ENCODE measurements around the gene FST.

The FST gene

GRCh38 chr5:53475320-53475719 lies 5.1 kb upstream of the FST start:
- DNase-seq (ENCODE audit: low read depth) = no peak

DNA sequence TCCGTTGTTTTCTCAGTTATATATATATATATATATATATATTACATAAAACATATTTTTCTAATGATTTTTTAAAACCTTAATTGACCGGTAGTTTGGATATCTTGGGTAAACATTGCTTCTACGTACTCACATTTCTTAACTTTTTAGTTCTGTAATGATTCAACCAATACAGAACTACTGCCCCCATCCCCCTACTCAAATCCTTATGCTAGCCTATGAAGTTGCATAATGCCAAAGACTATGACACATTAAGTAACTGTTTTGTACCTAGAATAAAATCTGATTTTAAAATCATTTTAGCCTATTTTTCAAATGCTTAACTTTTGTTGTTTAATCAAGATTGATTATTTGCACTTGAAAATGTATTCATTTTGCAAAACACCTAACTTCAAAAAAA lies 4.4 kb upstream of the FST start:
- DNase-seq (ENCODE audit: low read depth) = no peak

DNA sequence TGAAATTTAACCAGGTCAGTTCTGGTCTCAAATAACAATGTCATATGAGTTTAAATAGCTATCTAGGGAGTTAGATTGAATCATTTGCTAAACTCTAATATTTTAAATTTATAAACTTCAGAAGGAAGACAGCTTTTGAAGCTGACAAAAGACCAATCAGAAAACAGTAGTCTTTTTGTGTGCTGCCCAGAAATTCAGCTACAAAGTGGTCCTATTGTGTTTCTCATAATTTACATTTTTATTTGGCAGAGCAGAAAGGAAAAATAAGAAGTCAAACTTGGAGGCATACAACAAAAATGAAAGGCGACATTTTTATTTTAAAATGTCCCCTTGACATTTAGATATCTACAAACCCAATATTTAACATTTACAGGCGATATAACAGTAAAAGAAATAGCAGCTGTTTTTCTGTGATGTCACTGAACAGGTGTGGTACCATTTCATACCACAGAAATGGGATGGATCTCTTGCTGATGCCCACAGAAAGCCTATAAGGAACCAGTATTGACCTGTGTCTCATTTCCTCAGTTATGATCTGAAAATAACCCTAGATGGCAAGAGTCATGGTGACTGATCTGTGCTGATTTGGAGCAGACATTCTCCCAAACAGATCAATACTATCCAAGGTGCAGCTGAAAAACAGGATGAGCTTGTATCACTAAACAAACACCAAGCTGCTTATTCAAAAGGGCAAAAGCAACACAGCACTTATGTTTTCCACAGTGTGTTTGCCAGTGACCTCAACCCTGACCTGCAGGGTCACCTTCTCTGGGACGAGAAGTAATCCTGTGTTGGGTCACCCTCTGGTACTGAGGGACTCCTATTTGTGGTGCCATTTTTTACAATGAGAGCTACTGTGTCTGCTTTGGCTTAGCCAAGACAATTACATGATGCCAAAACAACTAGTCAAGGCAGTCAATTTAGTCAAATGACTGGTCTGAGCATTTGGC lies 3.6 kb upstream of the FST start:
- no peak for DNase-seq (ENCODE audit: low read depth)

GRCh38 chr5:53478411-53479044 lies 1.9 kb upstream of the FST start:
- no peak for DNase-seq (ENCODE audit: low read depth)

GRCh38 chr5:53479045-53479589 lies 1.3 kb upstream of the FST start:
- DNase-seq (ENCODE audit: low read depth) = no peak

- DNase-seq (ENCODE audit: low read depth) = no peak
These were observed 626 bp upstream of the FST start for GRCh38 chr5:53479590-53480415.

GRCh38 chr5:53481159-53481886 lies 894 bp downstream of the FST start:
- no peak for DNase-seq (ENCODE audit: low read depth)

- DNase-seq (ENCODE audit: low read depth) = no peak
These were observed 1.7 kb downstream of the FST start for GRCh38 chr5:53481887-53482716.

GRCh38 chr5:53482717-53483638 lies 2.5 kb downstream of the FST start:
- no peak for DNase-seq (ENCODE audit: low read depth)

DNA sequence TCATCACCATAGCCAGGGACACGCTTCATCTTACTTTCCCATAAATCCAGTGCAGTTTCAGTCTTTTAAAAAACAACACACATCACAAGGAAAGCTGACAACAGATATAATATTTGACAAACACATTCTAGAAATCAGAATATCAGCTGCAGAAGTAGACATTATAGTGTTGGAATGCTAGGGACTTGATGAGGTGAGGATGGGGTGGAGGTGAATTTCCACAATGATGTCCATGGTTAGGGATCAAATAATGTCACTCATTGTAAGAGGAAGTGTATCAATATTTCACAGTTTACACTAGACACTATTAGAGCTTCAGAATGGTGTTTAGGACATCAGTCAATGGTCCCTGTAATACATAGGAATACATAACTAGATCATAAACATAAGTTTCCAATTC lies 7.0 kb downstream of the FST start:
- no peak for DNase-seq (ENCODE audit: low read depth)

DNA sequence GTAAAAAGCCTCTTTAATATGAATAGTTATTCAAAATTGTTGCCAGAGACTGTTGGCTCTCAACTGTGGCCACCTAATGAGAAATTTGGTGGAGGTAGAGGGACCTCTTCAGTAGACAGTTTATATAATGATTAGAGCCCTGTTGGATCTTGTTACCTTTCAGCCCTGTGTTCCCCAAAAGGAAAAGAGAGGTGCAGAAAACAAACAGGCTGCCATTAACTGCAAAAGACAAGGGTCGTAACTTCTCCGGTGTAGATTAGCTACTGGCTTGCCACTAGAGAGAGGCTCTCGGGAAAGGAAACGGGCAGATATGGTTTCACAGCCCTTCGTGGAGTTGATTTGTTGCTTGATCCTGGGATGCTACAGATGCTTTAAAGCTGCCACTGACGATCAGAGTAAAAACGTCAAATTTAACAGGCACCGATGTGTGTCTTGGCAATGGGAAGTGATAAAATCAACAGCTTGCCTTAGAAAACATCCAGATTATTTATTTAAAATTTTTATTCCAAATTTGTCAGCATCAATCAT lies 7.8 kb downstream of the FST start:
- no peak for DNase-seq (ENCODE audit: low read depth)

DNA sequence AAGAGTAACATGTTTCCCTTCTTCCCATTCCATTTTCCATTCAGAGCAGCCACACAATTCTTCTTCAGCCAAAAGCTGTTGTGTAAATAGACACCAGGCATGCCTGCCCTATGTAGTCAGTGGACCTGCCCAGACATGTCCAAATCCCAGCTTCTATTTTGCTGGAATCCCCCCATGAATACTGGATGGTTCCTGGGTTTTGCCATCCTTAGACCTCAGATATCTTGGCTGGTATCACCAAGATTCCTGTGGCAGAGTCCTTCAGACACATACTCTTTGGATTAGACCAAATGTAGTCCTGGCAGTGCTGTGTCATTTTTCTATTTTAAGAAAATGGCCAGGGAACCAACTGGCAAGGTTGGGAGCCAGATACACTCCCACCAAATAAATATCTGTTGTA lies 10.3 kb downstream of the FST start:
- no peak for DNase-seq (ENCODE audit: low read depth)

DNA sequence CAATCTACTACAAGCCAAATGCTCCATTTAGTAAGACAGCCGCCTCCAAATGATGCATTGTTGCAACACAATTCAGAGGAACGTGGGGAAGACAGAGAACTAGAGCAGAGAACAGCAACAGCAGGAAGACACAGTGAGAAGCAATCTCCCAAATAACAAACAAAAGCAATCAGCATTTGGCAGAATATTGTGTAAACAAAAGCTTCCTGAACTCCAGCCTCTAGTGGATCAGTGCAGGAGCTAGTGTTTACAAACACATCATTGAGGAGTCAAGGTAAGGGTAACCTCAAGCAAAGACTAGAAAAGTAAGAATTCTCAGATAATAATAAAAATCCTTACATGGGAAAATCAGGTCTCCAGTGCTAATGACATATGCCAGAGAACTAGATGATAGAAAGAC lies 20.6 kb downstream of the FST start:
- DNase-seq (ENCODE audit: low read depth) = no peak

DNA sequence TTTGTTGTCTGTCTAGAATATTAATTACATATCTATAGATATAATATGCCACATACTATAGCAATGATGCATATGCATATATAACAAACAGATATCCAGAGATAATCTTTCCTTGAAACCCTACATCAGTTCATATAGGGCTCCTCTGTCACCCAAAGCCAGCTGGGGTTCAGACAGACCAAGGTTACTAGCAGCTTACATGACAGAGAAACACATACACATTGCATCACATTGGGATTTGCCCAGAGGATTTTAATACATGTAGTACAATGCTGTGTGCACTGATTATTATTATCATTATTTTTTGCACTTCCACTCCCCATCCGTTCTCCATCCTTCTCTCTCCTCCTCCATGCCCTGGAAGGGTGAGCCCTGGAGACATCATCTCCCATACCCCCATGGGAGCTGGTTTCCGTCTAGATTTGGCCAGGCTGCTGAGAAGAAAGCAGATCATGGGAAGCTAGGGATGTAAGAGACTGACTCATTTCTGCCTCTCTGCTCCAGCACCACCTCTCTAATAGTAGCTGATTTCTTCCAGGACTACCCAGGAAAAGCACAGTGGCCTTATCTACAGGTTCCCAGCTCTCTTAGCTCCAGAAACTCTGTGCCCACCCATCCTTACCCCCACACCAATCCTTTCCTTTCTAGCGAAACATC lies 23.3 kb downstream of the FST start:
- no peak for DNase-seq (ENCODE audit: low read depth)

DNA sequence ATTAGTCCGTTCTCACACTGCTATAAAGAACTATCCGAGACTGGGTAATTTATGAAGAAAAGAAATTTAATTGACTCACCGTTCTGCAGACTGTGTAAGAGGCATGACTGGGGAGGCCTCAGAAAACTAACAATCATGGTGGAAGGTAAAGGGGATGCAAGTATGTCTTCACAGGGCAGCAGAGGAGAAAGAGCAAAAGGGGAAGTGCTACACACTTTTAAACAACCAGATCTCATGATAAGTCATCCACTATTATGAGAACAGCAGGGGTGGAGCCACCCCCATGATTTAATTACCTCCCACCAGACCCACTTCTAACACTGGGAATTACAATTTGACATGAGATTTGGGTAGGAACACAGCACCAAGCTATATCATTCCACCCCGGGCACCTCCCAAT lies 26.6 kb downstream of the FST start:
- DNase-seq (ENCODE audit: low read depth) = no peak

- DNase-seq (ENCODE audit: low read depth) = no peak
These were observed 27.7 kb downstream of the FST start for GRCh38 chr5:53508125-53508524.

DNA sequence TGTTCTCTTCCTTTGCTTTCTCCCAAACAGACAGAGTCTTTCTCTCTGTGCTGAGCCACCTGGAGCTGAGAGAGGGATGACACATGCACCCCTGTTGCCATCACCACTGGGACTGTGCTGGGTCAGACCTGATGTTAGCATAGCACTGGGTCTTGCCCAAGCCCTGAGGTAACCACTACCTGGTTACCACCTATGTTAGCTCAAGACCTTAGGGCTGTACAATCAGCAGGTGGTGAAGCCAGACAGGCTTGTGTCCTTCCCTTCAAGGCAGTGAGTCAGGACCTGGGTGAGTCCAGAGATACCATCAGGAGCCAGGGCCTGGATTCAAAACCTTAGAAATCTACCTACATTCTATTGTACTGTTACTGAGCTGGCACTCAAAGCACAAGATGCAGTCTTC lies 32.1 kb downstream of the FST start:
- DNase-seq (ENCODE audit: low read depth) = no peak

GRCh38 chr5:53515988-53516387 lies 35.6 kb downstream of the FST start:
- DNase-seq (ENCODE audit: low read depth) = no peak

GRCh38 chr5:53520813-53521212 lies 40.4 kb downstream of the FST start:
- no peak for DNase-seq (ENCODE audit: low read depth)
